Hepatocyte (in vitro differentiated cells): Measurements from ENCODE around the gene RPL10A. TPM values are rescaled to one million over a fixed set of nuclear protein-coding genes. Genes with fewer than 3 reads are reported as not detected.

ENCODE experiments used
- DNase-seq: peaks from one replicate; pipeline ENCODE4 v3.0.0-alpha.2; 2016; ENCODE audit warnings: low spot score
- H2AFZ ChIP-seq: fragments of 200-600 bp; sonication (generic); 2 replicates; pipeline ENCODE4 v1.6.0; 2016; ENCODE audit warnings: antibody characterized with exemption, mild to moderate bottlenecking
- H3K27ac ChIP-seq: fragments of 200-600 bp; sonication (generic); 2 replicates; pipeline ENCODE4 v1.5.1; 2016; ENCODE audit warnings: mild to moderate bottlenecking
- H3K27me3 ChIP-seq: fragments of 200-600 bp; sonication (generic); 2 replicates; pipeline ENCODE4 v1.6.1; 2016
- H3K36me3 ChIP-seq: fragments of 200-600 bp; sonication (generic); replicated peaks from 2 replicates; pipeline ENCODE4 v1.5.1; 2016; ENCODE audit warnings: low read depth; ENCODE audit not compliant: insufficient read depth
- H3K4me1 ChIP-seq: fragments of 200-600 bp; sonication (generic); 2 replicates; pipeline ENCODE4 v1.5.1; 2016; ENCODE audit warnings: mild to moderate bottlenecking, moderate library complexity; ENCODE audit not compliant: insufficient read depth
- H3K4me2 ChIP-seq: fragments of 200-600 bp; sonication (generic); 2 replicates; pipeline ENCODE4 v1.6.0; 2016
- H3K4me3 ChIP-seq: fragments of 200-600 bp; sonication (generic); 2 replicates; pipeline ENCODE4 v1.5.1; 2016; ENCODE audit warnings: mild to moderate bottlenecking
- H3K79me2 ChIP-seq: fragments of 200-600 bp; sonication (generic); 2 replicates; pipeline ENCODE4 v1.6.0; 2017; ENCODE audit warnings: mild to moderate bottlenecking
- H3K9me2 ChIP-seq: fragments of 200-600 bp; sonication (generic); replicated peaks from 2 replicates; pipeline ENCODE4 v1.6.0; 2017; ENCODE audit warnings: mild to moderate bottlenecking; ENCODE audit not compliant: insufficient read depth
- H3K9me3 ChIP-seq: fragments of 200-600 bp; sonication (generic); 2 replicates; pipeline ENCODE4 v1.5.1; 2016; ENCODE audit warnings: low read depth, mild to moderate bottlenecking
- H4K20me1 ChIP-seq: fragments of 200-600 bp; sonication (generic); 2 replicates; pipeline ENCODE4 v1.6.0; 2016; ENCODE audit warnings: mild to moderate bottlenecking; ENCODE audit not compliant: insufficient read depth, poor library complexity, severe bottlenecking
- CTCF ChIP-seq: fragments of 200-600 bp; sonication (generic); IDR thresholded peaks from 2 replicates; pipeline ENCODE4 v1.5.1; 2016; ENCODE audit warnings: antibody characterized with exemption, mild to moderate bottlenecking; ENCODE audit not compliant: poor library complexity
- EZH2 ChIP-seq: fragments of 200-600 bp; sonication (generic); IDR thresholded peaks from 2 replicates; pipeline ENCODE4 v1.6.1; 2016; ENCODE audit warnings: antibody characterized with exemption, mild to moderate bottlenecking, borderline replicate concordance
- EZH2phosphoT487 ChIP-seq: fragments of 200-600 bp; sonication (generic); IDR thresholded peaks from one replicate; pipeline ENCODE4 v1.6.1; 2018; ENCODE audit warnings: antibody characterized with exemption, mild to moderate bottlenecking, low read depth, moderate library complexity; ENCODE audit not compliant: unreplicated experiment, severe bottlenecking
- WGBS: methylation state at CpG from one replicate; pipeline ENCODE4 v1.1.6; 2016; ENCODE audit warnings: low lambda C conversion rate; ENCODE audit errors: missing lambda C conversion rate; 5-methylcytosine and 5-hydroxymethylcytosine counted together
- polyA plus RNA-seq: library from polyadenylated mRNA; unstranded; fragments of >200 nt; fragmentation: Nextera tagmentation; extraction: Ambion mirVana; gene quantifications from 2 replicates; pipeline ENCODE4 v1.2.1, GENCODE V29; 2016
- total RNA-seq: library from RNA; depleted of rRNA; stranded (reverse); fragments of >200 nt; gene quantifications from 2 replicates; pipeline ENCODE4 v1.2.3, GENCODE V29; 2014

The RPL10A gene
- total and polyA plus RNA-seq, 2 experiments from 2014 or later = 308 to 1,102 TPM

- Histone ChIP-seq H3K4me3 (no peak overlapping the region), H3K4me1 (peaks cover 26% of the 10 kb centered on the region), H3K79me2 (peaks cover 23% of the 10 kb centered on the region), H4K20me1 (peaks cover 43% of the 10 kb centered on the region), H3K27ac (peak overlapping the region; percentile 98), H3K9me3 (no peaks in the 10 kb centered on the region), H3K4me2 (peak overlapping the region; percentile 93), H3K27me3 (no peaks in the 10 kb centered on the region), H3K36me3 (no peaks in the 10 kb centered on the region), H3K9me2 (no peaks in the 10 kb centered on the region), H2AFZ (no peak overlapping the region)
- WGBS = 76% methylated on average over 3 of the region's 3 CpGs
- TF ChIP-seq EZH2 = no peak
- TF ChIP-seq EZH2phosphoT487 = no peak
- no peak for TF ChIP-seq CTCF
- no peak for DNase-seq
These were observed 2.5 kb downstream of the RPL10A start for GRCh38 chr6:35470663-35471120.

GRCh38 chr6:35471836-35472345 lies 3.7 kb downstream of the RPL10A start:
- no peak overlapping the region for H2AFZ ChIP-seq
- H3K9me3 ChIP-seq = no peaks in the 10 kb centered on the region
- H3K4me3 ChIP-seq = no peak overlapping the region
- peaks cover 26% of the 10 kb centered on the region for H3K4me1 ChIP-seq
- TF ChIP-seq EZH2phosphoT487 (no peak), EZH2 (no peak), CTCF (no peak)
- no peaks in the 10 kb centered on the region for H3K27me3 ChIP-seq
- no peak for DNase-seq
- no peaks in the 10 kb centered on the region for H3K9me2 ChIP-seq
- no peaks in the 10 kb centered on the region for H3K36me3 ChIP-seq
- WGBS = 66% methylated on average over 8 of the region's 8 CpGs
- H4K20me1 ChIP-seq = peaks cover 43% of the 10 kb centered on the region
- H3K79me2 ChIP-seq = peaks cover 23% of the 10 kb centered on the region
- peak overlapping the region; percentile 98 for H3K27ac ChIP-seq
- H3K4me2 ChIP-seq = peak overlapping the region; percentile 13

GRCh38 chr6:35473075-35473849 lies 5.1 kb downstream of the RPL10A start:
- Histone ChIP-seq H3K4me3 (no peak overlapping the region), H3K79me2 (peaks cover 23% of the 10 kb centered on the region), H3K4me1 (peaks cover 20% of the 10 kb centered on the region), H3K9me2 (no peaks in the 10 kb centered on the region), H3K27me3 (no peaks in the 10 kb centered on the region), H3K9me3 (no peaks in the 10 kb centered on the region), H4K20me1 (peaks cover 43% of the 10 kb centered on the region), H3K27ac (no peak overlapping the region), H3K4me2 (no peak overlapping the region), H2AFZ (no peak overlapping the region), H3K36me3 (no peaks in the 10 kb centered on the region)
- DNase-seq = no peak
- WGBS = 86% methylated on average over 9 of the region's 9 CpGs
- TF ChIP-seq EZH2 = no peak
- no peak for TF ChIP-seq CTCF
- TF ChIP-seq EZH2phosphoT487 = no peak
